Stomach (tissue), 9 donors: ENCODE results near the gene GALNT17. TPM values are rescaled to one million over a fixed set of nuclear protein-coding genes. Genes with fewer than 3 reads are reported as not detected.

Source experiments
- DNase-seq, 2 donors: peaks; one replicate each; pipeline versions ENCODE4 v3.0.0 to v3.0.0-alpha.2; 2013 to 2019
- H3K27ac ChIP-seq, 5 donors: fragments of 200-600 bp in 4 of 5; sonication (generic) in 4 of 5; one replicate each; pipeline ENCODE4 v1.5.1; 2013 to 2019; ENCODE audit warnings: mild to moderate bottlenecking in 1 of 5, moderate library complexity in 1 of 5
- H3K27me3 ChIP-seq, 3 donors: fragments of 200-600 bp; sonication (generic); one replicate each; pipeline ENCODE4 v1.5.1; 2017 to 2019; ENCODE audit warnings: mixed run types in 1 of 3
- H3K36me3 ChIP-seq, 4 donors: fragments of 200-600 bp; sonication (generic); 1 replicate in 3 of 4; 2 replicates in 1 of 4; pipeline ENCODE4 v1.5.1; 2016 to 2019
- H3K4me1 ChIP-seq, 4 donors: fragments of 200-600 bp; sonication (generic); one replicate each; pipeline ENCODE4 v1.5.1; 2016 to 2019
- H3K4me3 ChIP-seq, 4 donors: fragments of 200-600 bp; sonication (generic) in 3 of 4; one replicate each; pipeline ENCODE4 v1.5.1; 2016 to 2019; ENCODE audit warnings: mild to moderate bottlenecking in 1 of 4
- H3K9me3 ChIP-seq, 4 donors: fragments of 200-600 bp; sonication (generic); one replicate each; pipeline ENCODE4 v1.5.1; 2016 to 2019
- EP300 ChIP-seq: sonication (generic); formaldehyde crosslinking; IDR thresholded peaks from one replicate; pipeline ENCODE4 v1.6.1; 2017; ENCODE audit warnings: antibody characterized with exemption
- POLR2A ChIP-seq, 4 donors: fragments of 450-650 bp; IDR thresholded peaks; one replicate each; pipeline ENCODE4 v1.6.1; 2016; ENCODE audit warnings: antibody characterized with exemption in 4 of 4, control low read depth in 2 of 4, mild to moderate bottlenecking in 1 of 4, moderate library complexity in 1 of 4
- POLR2AphosphoS5 ChIP-seq, 3 donors: sonication (generic); formaldehyde crosslinking; IDR thresholded peaks; one replicate each; pipeline ENCODE4 v1.6.1; 2016; ENCODE audit warnings: antibody characterized with exemption in 3 of 3
- WGBS, 5 donors: extraction: QIAGEN DNeasy Blood & Tissue Kit in 3 of 5; methylation state at CpG; one replicate each; pipeline versions ENCODE4 v1.1.5 to v1.1.7; 2013 to 2018; 5-methylcytosine and 5-hydroxymethylcytosine counted together
- intact Hi-C: fragments of 100-400 bp; cut with DNase I; formaldehyde crosslinking; loops from one replicate; pipeline ENCODE4 v1.15.1; 2023; ENCODE audit warnings: low total_unique reads
- polyA plus RNA-seq, 3 donors: library from polyadenylated mRNA; stranded (reverse); fragments of 200-250 nt; gene quantifications; one replicate each; pipeline ENCODE4 v1.2.3, GENCODE V29; 2013
- total RNA-seq, 5 donors: library from RNA; depleted of rRNA; stranded (reverse); fragments of >200 nt; gene quantifications; one replicate each; pipeline versions ENCODE4 v1.1.0 to v1.2.3, GENCODE V29; 2014 to 2016
- TF ChIP-seq, protein P1 (sequence below), 7 experiments: fragments of 450-650 bp in 4 of 7; fragments of 200-600 bp in 3 of 7; sonication (generic) in 3 of 7; IDR thresholded peaks; one replicate each; pipeline ENCODE4 v1.5.1; 2016 to 2019; ENCODE audit warnings: antibody characterized with exemption in 7 of 7, control low read depth in 2 of 7, mild to moderate bottlenecking in 1 of 7
- donor health status: healthy with polysubstance abuse.
- donor health status: Bipolar disorder and iron deficiency.
- donor health status: healthy.

The GALNT17 gene
- total and polyA plus RNA-seq, 8 donors = 0.76 to 12.5 (median 1.6) TPM; not detected in 1

DNA sequence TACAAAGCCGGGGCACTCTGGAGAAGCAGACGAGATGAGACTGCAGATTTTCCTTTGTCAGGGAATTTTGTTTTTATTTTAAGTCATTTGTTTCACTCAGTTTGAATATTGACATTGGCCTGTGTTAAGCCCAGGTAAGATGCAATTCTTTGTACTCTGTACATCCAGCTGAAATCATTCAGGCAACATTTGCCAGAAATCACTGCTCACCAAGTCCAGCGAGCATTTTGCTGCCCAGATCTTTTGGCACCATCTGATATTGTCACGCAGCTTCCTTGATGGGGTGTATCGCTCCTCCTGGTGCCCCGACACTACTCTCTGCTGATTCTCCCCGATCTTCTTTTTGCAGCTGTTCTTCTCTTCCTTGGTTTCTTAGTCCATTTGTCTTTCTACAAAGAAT, 261.7 kb downstream of the GALNT17 start:
- H3K27me3 ChIP-seq = no peaks in the 10 kb centered on the region
- H3K27ac ChIP-seq = no peak overlapping the region
- intact Hi-C loops = no loop called here
- no peaks in the 10 kb centered on the region for H3K4me1 ChIP-seq
- WGBS, 5 donors = 72 to 89% (median 84%) methylated on average over 7 of the region's 7 CpGs
- TF ChIP-seq POLR2AphosphoS5 (IDR thresholded peaks at IDR 0.05) = no peak
- no peak for TF ChIP-seq POLR2A (IDR thresholded peaks at IDR 0.05)
- TF ChIP-seq, protein P1, sequence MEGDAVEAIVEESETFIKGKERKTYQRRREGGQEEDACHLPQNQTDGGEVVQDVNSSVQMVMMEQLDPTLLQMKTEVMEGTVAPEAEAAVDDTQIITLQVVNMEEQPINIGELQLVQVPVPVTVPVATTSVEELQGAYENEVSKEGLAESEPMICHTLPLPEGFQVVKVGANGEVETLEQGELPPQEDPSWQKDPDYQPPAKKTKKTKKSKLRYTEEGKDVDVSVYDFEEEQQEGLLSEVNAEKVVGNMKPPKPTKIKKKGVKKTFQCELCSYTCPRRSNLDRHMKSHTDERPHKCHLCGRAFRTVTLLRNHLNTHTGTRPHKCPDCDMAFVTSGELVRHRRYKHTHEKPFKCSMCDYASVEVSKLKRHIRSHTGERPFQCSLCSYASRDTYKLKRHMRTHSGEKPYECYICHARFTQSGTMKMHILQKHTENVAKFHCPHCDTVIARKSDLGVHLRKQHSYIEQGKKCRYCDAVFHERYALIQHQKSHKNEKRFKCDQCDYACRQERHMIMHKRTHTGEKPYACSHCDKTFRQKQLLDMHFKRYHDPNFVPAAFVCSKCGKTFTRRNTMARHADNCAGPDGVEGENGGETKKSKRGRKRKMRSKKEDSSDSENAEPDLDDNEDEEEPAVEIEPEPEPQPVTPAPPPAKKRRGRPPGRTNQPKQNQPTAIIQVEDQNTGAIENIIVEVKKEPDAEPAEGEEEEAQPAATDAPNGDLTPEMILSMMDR (IDR thresholded peaks at IDR 0.05) = no peak
- no peak for TF ChIP-seq EP300
- DNase-seq = no peak
- peaks cover 0 to 32% (median 12%) of the 10 kb centered on the region in 4 donors for H3K9me3 ChIP-seq
- H3K36me3 ChIP-seq = no peaks in the 10 kb centered on the region
- H3K4me3 ChIP-seq = no peak overlapping the region

DNA sequence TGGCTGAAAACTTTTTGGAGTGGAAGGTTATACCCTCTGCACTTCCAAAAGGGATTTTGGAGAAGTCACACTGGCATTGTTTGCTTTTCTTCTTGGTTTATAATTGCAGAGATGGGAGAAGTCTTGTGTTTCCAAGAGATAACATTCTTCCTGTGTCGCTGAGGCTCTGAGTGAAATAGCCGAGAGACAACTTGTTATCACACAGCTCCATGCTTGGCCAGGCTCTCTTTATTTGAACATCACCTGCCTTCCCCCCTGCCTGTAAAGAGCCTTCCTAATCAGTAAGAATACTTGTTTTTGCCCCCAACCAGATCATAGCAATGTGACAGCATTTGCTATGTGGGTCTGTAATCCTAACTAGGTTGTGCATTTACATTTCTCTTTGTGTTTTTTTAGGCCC, 270.7 kb downstream of the GALNT17 start:
- no peaks in the 10 kb centered on the region for H3K4me1 ChIP-seq
- 24 to 64% (median 58%) methylated on average over 2 of the region's 2 CpGs for WGBS, 5 donors
- no peak for DNase-seq
- H3K27me3 ChIP-seq = no peaks in the 10 kb centered on the region
- H3K9me3 ChIP-seq = no peaks in the 10 kb centered on the region
- H3K36me3 ChIP-seq = no peaks in the 10 kb centered on the region
- TF ChIP-seq POLR2AphosphoS5 (IDR thresholded peaks at IDR 0.05) = no peak
- TF ChIP-seq, protein P1 (IDR thresholded peaks at IDR 0.05) = no peak
- no peak for TF ChIP-seq EP300
- TF ChIP-seq POLR2A (IDR thresholded peaks at IDR 0.05) = no peak
- no peak overlapping the region for H3K4me3 ChIP-seq
- H3K27ac ChIP-seq = no peak overlapping the region
- intact Hi-C loops = no loop called here

DNA sequence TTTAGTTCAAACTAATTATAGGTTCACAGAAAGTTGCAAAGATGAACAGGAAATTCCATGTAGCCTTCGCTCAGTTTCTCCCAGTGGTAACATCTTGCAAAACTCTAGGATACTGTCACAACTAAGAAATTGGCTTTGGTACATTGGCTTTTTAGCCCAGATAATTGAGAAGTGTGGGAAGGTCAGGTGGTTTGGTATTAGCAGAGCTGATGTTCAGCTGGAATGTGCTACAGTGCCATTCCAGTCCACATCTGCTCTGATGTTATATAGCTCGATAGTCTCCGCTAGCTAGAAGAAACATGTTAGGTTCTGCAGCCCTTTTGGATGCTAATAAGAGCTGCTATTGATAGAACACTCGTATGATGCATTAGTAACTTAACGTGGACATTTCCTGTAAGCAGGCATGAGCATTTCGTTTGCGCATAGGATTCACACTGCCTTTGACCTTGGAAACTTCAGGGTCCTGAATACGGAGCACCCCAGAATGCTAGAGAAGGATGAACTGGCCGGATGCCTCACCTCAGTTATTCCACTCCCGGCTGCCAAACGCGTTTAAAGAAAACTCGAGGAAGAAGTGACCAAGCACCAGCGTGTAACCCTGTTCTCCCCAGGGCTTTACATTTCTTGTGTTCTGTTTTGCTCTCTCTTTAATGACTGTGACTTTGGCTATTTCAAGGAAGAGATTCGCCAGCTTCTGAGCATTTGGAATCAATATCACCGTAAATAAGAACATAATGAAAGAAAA, 271.4 kb downstream of the GALNT17 start:
- no peak overlapping the region for H3K27ac ChIP-seq
- no peaks in the 10 kb centered on the region for H3K4me1 ChIP-seq
- intact Hi-C loops = no loop called here
- H3K36me3 ChIP-seq = no peaks in the 10 kb centered on the region
- TF ChIP-seq, protein P1 (IDR thresholded peaks at IDR 0.05) = no peak
- TF ChIP-seq POLR2A (IDR thresholded peaks at IDR 0.05) (no peak), EP300 (no peak), POLR2AphosphoS5 (IDR thresholded peaks at IDR 0.05) (no peak)
- no peak overlapping the region for H3K4me3 ChIP-seq
- H3K9me3 ChIP-seq = peaks cover 0 to 4% (median 0%) of the 10 kb centered on the region in 4 donors
- WGBS, 5 donors = 69 to 75% (median 71%) methylated on average over 16 of the region's 16 CpGs
- H3K27me3 ChIP-seq = no peaks in the 10 kb centered on the region
- DNase-seq = no peak

DNA sequence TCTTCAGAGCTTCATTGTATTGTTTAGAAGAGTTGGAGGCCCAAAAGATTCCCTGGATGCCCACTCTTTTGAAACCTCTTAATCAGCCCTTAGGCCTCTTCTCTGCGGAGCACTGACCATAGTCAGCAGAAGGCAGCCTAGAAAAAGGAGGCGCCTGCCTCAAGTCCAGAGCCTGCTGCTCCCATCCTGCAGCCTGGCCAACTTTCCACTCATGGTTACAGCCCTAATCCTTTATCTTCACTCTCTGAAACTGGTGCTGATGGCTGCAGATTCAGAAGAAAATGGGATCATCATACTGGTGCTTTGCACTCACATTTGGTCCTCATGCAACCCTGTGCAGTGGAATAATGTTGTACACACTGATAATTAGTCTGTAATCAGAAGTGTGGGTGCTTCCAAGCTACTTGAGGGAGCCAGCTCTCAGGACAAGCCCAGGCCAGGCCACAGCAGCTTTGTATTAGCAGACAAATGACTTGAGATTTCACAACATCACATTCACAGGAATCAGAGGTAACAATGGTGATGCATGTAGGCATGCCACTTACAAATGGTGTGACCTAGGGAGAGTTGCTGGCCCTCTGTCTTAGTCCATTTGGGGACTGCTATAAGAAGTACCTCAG, 272.9 kb downstream of the GALNT17 start:
- WGBS, 5 donors = 94 to 100% (median 98%) methylated on average over 2 of the region's 2 CpGs
- H3K27me3 ChIP-seq = no peaks in the 10 kb centered on the region
- intact Hi-C loops = no loop called here
- no peaks in the 10 kb centered on the region for H3K36me3 ChIP-seq
- H3K27ac ChIP-seq = no peak overlapping the region
- TF ChIP-seq POLR2A (IDR thresholded peaks at IDR 0.05) (no peak), POLR2AphosphoS5 (IDR thresholded peaks at IDR 0.05) (no peak), EP300 (no peak)
- TF ChIP-seq, protein P1 (IDR thresholded peaks at IDR 0.05) = no peak
- H3K9me3 ChIP-seq = peaks cover 0 to 16% (median 8%) of the 10 kb centered on the region in 4 donors
- DNase-seq = no peak
- H3K4me3 ChIP-seq = no peak overlapping the region
- no peaks in the 10 kb centered on the region for H3K4me1 ChIP-seq
